ENCODE measurements around the gene SLC29A3. TPM values are rescaled to one million over a fixed set of nuclear protein-coding genes. Genes with fewer than 3 reads are reported as not detected.

SLC29A3 gene
- total and polyA plus RNA-seq, 10 of the 15 experiments (the other 5 are each of a cell fraction or from before 2014, with no cell fraction given) = 1.5 to 4.0 (median 2.7) TPM

DNA sequence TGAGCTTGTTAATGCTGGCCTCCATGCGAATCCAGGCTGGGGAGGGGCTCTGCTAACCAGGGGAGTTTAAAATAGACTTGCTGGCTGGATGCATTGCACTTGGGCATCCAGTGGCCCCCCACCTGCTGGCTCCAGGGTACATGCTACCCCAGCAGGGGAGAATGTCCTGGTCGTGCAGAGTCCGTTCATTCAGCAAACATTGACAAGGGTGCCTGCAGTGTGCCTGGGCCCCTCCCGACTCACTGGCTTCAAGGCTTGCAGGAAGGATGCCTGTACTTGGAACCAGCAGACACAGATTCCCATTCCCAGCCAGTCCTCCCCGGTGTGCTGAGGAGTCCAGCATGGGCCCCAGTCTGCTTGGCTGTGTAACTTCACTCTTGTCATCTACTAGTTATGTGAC is 1.5 kb downstream of the SLC29A3 start:
- ChIA-PET SMC1A (ENCODE audit: uncharacterized antibody, unreplicated experiment) (interaction anchor here (1.1 to 14.0 kb wide), 10 partner anchors 9 to 493 kb away, joined by 4 to 249 read pairs (median 7); no protein-coding TSS in a partner anchor), RAD21 (ENCODE audit: unreplicated experiment) (interaction anchor here (1.0 to 2.9 kb wide), 11 partner anchors 21 to 728 kb away, joined by 3 to 77 read pairs (median 9); no protein-coding TSS in a partner anchor), POLR2A (interaction anchor here (1.5 to 3.5 kb wide), 4 partner anchors 51 to 61 kb away, joined by 4 to 26 read pairs (median 8); no protein-coding TSS in a partner anchor), CTCF (interaction anchor here (0.6 to 11.1 kb wide), 22 partner anchors 9 to 421 kb away, joined by 3 to 359 read pairs (median 5); partner anchors contain the start of gene CDH23)
- DNase-seq (ENCODE audit: low read depth, low spot score) = no peak
- TF ChIP-seq, protein P1, sequence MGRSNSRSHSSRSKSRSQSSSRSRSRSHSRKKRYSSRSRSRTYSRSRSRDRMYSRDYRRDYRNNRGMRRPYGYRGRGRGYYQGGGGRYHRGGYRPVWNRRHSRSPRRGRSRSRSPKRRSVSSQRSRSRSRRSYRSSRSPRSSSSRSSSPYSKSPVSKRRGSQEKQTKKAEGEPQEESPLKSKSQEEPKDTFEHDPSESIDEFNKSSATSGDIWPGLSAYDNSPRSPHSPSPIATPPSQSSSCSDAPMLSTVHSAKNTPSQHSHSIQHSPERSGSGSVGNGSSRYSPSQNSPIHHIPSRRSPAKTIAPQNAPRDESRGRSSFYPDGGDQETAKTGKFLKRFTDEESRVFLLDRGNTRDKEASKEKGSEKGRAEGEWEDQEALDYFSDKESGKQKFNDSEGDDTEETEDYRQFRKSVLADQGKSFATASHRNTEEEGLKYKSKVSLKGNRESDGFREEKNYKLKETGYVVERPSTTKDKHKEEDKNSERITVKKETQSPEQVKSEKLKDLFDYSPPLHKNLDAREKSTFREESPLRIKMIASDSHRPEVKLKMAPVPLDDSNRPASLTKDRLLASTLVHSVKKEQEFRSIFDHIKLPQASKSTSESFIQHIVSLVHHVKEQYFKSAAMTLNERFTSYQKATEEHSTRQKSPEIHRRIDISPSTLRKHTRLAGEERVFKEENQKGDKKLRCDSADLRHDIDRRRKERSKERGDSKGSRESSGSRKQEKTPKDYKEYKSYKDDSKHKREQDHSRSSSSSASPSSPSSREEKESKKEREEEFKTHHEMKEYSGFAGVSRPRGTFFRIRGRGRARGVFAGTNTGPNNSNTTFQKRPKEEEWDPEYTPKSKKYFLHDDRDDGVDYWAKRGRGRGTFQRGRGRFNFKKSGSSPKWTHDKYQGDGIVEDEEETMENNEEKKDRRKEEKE (IDR thresholded peaks at IDR 0.05) = no peak
- TF ChIP-seq STAT3 (IDR thresholded peaks at IDR 0.05; ENCODE audit: low read depth, low read length) = no peak
- Histone ChIP-seq H3K4me3 (no peak overlapping the region), H3K79me2 (ENCODE audit: control insufficient read depth, insufficient read depth, low read length) (no peaks in the 10 kb centered on the region), H3K27me3 (replicated peaks in 1 of 2; ENCODE audit: control insufficient read depth in 2 of 2, insufficient read depth in 2 of 2, low read length in 1 of 2) (no peaks in the 10 kb centered on the region), H3K9ac (ENCODE audit: control insufficient read depth, insufficient read depth, low read length) (no peak overlapping the region), H3K36me3 (ENCODE audit: control insufficient read depth in 2 of 2, insufficient read depth in 2 of 2, low read length in 1 of 2) (no peaks in the 10 kb centered on the region; a peak in 2 of 4 replicates), H3K27ac (ENCODE audit: control insufficient read depth, insufficient read depth) (no peak overlapping the region), H3K4me1 (ENCODE audit: control insufficient read depth, insufficient read depth, low read length) (peaks cover 8% of the 10 kb centered on the region), H3K9me3 (replicated peaks; ENCODE audit: control insufficient read depth, insufficient read depth, low read length) (no peaks in the 10 kb centered on the region), H2AFZ (ENCODE audit: control insufficient read depth, low read depth, low read length) (no peak overlapping the region), H4K20me1 (ENCODE audit: control insufficient read depth, insufficient read depth) (no peaks in the 10 kb centered on the region), H3K4me2 (ENCODE audit: control insufficient read depth, insufficient read depth) (no peak overlapping the region)
- no peak for ATAC-seq
- in situ Hi-C loops (cut with MboI) = loop anchor here (5.0 kb wide), 1 partner anchor 37 kb away; no protein-coding TSS in a partner anchor
- no peak for FAIRE-seq
- WGBS (ENCODE audit: insufficient coverage, insufficient replicate concordance, low lambda C conversion rate, missing lambda C conversion rate) = 83% methylated on average over 5 of the region's 5 CpGs
- intact Hi-C loops (cut with micrococcal nuclease; ENCODE audit: unreplicated experiment) = no loop called here
- no TSS peak for BruUV-seq (replicated peaks)

DNA sequence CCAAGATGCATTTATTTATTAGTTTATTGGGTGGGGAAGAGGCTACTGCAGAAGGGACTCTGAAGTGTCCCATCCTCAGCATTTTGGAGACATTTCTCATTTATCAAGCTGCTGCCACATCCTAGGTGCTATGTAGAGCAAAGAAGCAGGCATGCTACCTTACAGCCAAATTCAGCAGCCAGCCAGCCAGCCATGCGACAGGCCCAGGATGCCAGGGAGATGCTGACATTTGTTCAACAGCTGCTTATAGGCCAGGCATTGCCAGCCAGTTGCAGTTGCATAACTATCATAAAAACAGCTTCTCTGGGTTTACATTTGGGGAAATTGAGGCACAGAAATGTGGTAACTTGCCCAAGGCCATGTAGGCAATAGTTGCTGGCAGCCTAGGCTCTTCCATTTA is 2.3 kb downstream of the SLC29A3 start:
- SMC1A ChIA-PET (ENCODE audit: uncharacterized antibody, unreplicated experiment) = interaction anchor here (0.7 to 14.0 kb wide), 2 partner anchors 55 to 234 kb away, joined by 3 to 249 read pairs; no protein-coding TSS in a partner anchor
- WGBS (ENCODE audit: insufficient coverage, insufficient replicate concordance, low lambda C conversion rate, missing lambda C conversion rate) = 100% methylated on average over 1 of the region's 1 CpG
- POLR2A ChIA-PET = no interaction called here
- Histone ChIP-seq H3K9me3 (replicated peaks; ENCODE audit: control insufficient read depth, insufficient read depth, low read length) (no peaks in the 10 kb centered on the region), H3K27me3 (replicated peaks in 1 of 2; ENCODE audit: control insufficient read depth in 2 of 2, insufficient read depth in 2 of 2, low read length in 1 of 2) (no peaks in the 10 kb centered on the region), H3K4me1 (ENCODE audit: control insufficient read depth, insufficient read depth, low read length) (peaks cover 8% of the 10 kb centered on the region), H3K36me3 (ENCODE audit: control insufficient read depth in 2 of 2, insufficient read depth in 2 of 2, low read length in 1 of 2) (no peaks in the 10 kb centered on the region; a peak in 2 of 4 replicates), H3K4me2 (ENCODE audit: control insufficient read depth, insufficient read depth) (no peak overlapping the region), H3K9ac (ENCODE audit: control insufficient read depth, insufficient read depth, low read length) (no peak overlapping the region), H3K79me2 (ENCODE audit: control insufficient read depth, insufficient read depth, low read length) (no peaks in the 10 kb centered on the region), H4K20me1 (ENCODE audit: control insufficient read depth, insufficient read depth) (no peaks in the 10 kb centered on the region), H3K27ac (ENCODE audit: control insufficient read depth, insufficient read depth) (no peak overlapping the region), H2AFZ (ENCODE audit: control insufficient read depth, low read depth, low read length) (no peak overlapping the region), H3K4me3 (no peak overlapping the region)
- CTCF ChIA-PET = interaction anchor here (1.0 to 11.1 kb wide), 5 partner anchors 11 to 377 kb away, joined by 3 to 359 read pairs (median 4); no protein-coding TSS in a partner anchor
- DNase-seq (ENCODE audit: low read depth, low spot score) (no peak), ATAC-seq (no peak), FAIRE-seq (no peak)
- intact Hi-C loops (cut with micrococcal nuclease; ENCODE audit: unreplicated experiment) = no loop called here
- RAD21 ChIA-PET (ENCODE audit: unreplicated experiment) = interaction anchor here (1.5 kb wide), 1 partner anchor 63 kb away, joined by 4 read pairs; no protein-coding TSS in a partner anchor
- BruUV-seq (replicated peaks) = no TSS peak
- in situ Hi-C loops (cut with MboI) = loop anchor here (5.0 kb wide), 1 partner anchor 36 kb away; no protein-coding TSS in a partner anchor
- TF ChIP-seq, protein P2, sequence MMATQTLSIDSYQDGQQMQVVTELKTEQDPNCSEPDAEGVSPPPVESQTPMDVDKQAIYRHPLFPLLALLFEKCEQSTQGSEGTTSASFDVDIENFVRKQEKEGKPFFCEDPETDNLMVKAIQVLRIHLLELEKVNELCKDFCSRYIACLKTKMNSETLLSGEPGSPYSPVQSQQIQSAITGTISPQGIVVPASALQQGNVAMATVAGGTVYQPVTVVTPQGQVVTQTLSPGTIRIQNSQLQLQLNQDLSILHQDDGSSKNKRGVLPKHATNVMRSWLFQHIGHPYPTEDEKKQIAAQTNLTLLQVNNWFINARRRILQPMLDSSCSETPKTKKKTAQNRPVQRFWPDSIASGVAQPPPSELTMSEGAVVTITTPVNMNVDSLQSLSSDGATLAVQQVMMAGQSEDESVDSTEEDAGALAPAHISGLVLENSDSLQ (IDR thresholded peaks at IDR 0.05) = no peak
- TF ChIP-seq EP300 (IDR thresholded peaks at IDR 0.05; ENCODE audit: borderline replicate concordance in 1 of 2, control insufficient read depth in 1 of 2, low read depth in 2 of 2, low read length in 2 of 2) = no peak
- TF ChIP-seq SPI1 (IDR thresholded peaks at IDR 0.05; ENCODE audit: borderline replicate concordance, insufficient read depth, low read depth, low read length) = no peak
- no peak for TF ChIP-seq IKZF2 (IDR thresholded peaks at IDR 0.05)
- TF ChIP-seq, protein P3, sequence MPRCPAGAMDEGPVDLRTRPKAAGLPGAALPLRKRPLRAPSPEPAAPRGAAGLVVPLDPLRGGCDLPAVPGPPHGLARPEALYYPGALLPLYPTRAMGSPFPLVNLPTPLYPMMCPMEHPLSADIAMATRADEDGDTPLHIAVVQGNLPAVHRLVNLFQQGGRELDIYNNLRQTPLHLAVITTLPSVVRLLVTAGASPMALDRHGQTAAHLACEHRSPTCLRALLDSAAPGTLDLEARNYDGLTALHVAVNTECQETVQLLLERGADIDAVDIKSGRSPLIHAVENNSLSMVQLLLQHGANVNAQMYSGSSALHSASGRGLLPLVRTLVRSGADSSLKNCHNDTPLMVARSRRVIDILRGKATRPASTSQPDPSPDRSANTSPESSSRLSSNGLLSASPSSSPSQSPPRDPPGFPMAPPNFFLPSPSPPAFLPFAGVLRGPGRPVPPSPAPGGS (IDR thresholded peaks at IDR 0.05; ENCODE audit: borderline replicate concordance, insufficient read depth, low read depth, low read length, poor library complexity, severe bottlenecking) = no peak
- no peak for TF ChIP-seq ETV6 (conservative IDR thresholded peaks at IDR 0.05 in 1 of 2, IDR thresholded peaks at IDR 0.05 in 1 of 2; ENCODE audit: borderline replicate concordance in 1 of 2, low read depth in 1 of 2)

Measured in GM12878 (cell line).